CD4-positive, alpha-beta T cell treated with Interleukin-15 for 4 hours (primary cell): Measurements from ENCODE around the gene SDHAF2.
"Not testable (repeated sequence)": the region's sequence is repeated elsewhere in the genome, so short reads cannot be mapped to it uniquely, and the experiment has no call there.

Experiments used
- DNase-seq: peaks from one replicate; pipeline ENCODE4 v3.0.0-alpha.2; 2020; ENCODE audit warnings: low spot score

Gene SDHAF2

DNA sequence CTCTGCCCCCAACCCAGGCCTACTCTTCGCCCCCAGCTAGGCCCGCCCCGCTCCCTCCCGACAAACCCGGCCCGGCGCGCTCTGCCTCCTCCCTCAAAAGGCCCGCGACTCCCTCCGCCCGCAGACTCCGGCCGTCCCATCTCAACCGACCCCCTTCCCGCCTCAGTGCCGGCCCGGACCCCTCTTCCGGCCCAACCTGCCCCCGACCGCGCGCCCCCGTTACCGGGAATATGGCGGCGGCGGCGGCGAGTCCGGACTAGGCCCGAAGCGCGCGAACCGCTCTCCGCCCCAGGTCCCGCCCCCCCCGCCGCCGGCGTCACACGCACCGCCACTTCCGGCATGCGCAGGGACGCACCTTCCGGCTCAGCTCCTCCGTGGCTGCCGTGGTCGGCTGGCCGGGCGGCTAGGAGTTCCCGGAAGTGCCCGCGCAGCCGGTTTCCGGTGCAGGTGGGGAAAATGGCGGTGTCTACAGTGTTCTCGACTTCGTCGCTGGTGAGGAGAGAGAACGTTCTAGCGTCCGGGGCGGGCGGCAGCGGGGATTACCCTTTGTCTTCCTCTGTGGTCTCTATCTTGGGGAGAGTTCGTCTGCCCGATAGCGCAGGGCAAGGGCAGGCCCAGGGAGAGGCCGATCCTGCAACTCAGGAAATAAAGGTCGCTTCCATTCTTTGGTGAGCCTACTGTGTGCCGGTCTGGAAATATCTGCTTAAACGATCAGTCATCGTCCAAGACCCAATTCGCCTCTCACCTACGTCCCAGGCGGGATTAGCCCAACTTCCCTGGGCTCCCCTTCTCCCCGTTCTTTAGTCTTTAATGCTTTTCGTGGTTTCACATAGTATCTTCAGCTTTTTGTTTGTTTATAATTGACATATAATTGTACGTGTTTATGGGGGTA is at the start of gene SDHAF2, which contains the start of gene CPSF7:
Gene SDHAF2, plus strand, starts transcription at position 434 of the 892 bp plus-strand sequence. Its CDS starts 23 bp downstream, at position 457.
Gene CPSF7, minus strand, starts transcription at position 285 of the 892 bp plus-strand sequence. CDS start 740 bp downstream, outside the sequence.
- DNase-seq: peak; percentile 96

DNA sequence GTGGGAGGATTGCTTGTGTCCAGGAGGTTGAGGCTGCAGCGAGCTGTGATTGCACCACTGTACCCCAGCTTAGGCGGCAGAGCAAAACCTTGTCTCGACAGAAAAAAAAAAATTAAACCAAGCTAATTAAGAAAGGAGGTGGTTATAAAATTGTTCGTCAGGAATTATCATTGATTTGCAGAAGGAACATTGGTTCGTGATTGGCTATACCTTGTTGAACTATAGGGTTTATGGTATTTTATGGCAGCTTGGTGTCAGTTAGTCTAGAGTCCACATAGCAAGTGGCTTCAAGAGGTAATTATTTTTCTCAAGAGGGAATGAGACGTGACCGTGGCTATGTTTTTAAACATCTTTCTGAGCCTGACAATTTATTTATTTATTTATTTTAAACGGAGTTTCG is 49.0 kb upstream of the SDHAF2 start:
- no peak for DNase-seq

DNA sequence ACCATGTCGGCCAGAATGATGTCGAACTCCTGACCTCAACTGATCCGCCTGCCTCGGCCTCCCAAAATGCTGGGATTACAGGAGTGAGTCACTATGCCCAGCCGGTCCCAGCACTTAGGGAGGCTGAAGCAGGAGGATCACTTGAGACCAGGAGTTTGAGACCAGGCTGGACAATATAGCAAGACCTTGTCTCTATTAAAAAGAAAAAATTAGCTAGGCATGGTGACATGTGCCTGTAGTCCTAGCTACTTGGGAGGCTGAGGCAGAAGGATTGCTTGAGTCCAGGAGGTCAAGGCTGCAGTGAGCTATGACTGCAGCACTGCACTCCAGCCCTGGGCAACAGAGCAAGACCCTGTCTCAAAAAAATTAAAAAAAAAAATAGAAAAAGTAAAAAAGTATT is 46.1 kb upstream of the SDHAF2 start:
- not testable (repeated sequence) for DNase-seq

DNA sequence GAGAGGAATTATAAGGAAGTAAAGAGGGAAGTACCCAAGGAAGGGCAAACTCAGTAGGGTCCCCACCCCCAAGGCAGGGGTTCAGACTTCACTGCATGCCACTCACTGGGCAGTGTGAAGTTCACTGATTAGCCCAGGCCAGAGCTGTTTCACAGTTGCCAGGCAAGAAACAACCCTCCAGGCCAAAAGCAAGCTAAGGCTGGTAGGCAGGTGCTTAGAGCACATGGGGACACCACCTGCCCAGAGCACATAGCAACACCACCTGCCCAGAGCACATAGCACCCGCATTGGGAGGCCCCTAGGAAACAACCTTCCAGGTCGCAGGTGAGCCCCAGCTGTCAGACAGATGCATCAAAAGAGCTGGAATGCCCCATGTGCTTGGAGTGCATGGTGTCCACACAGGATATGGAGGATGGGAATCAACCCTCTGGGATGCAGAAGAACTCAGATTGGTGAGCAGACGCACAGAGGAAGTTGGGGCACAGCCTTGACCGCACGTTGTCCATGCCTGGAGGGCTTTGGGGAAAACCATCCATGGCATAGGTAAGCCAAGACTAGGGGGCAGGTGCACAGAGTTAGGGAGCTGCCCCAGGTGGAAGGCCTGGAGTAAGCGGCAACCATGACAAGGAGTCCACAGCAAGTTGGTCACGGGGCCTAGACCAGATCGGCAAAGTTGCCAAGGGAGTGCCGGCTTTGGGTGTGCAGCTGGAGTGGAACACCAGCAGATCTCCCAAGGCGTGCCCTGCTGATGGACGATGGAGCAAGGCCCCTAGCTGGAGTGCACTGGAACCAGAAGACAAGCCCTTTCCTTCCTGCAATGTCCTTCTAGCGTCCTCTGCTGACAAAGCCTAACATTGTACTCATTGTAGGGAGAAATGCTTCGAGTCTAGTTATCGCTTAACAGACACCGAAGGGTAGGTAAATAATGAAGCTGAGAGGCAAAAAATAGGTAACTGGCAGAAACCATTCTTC is 45.4 kb upstream of the SDHAF2 start:
- DNase-seq: no peak

DNA sequence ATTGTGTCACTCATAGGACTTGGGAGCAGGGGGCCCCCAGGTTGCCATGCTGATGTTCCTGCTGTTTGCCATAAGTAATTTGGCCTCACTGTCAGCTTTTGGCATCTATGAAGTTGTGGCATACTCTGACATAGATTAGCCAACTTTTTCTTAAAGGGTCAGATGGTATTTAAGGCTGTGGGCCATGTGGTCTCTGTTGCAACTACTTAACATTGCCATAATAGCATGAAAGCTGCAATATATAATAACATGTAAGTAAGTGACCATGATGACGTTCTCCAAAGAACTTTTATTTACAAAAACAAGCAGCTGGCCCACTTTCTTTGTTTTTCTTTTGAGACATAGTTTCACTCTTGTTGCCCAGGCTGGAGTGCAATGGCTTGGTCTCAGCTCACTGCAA is 39.8 kb upstream of the SDHAF2 start:
- no peak for DNase-seq

DNA sequence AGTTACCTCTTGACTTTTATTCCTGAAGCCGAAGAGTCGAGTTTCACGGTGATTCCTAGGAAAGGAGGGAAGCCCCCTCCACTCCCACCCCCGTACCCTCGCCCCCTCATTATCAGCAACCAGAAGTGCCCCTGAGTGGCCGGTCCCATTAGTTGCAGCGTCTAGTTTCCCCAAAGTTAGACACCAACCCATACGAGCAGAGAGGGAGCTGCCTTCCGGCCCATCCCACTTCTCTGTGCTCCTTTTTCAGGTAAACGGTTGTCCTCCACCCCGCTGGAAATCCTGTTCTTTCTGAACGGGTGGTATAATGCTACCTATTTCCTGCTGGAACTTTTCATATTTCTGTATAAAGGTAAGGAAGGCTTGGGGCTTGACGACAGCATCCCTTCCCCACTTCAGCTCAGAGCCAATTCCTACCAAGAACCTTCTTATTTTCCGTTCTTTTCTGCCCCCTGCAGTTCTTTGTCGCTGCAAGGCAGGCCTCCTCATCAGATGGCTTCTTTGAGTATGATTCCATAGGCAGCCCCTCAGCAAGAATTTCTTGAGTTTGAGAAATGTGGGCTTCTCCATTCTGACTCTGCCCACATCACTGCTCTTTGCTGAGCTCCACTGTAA is 36.8 kb upstream of the SDHAF2 start:
- peak; percentile 7 for DNase-seq

DNA sequence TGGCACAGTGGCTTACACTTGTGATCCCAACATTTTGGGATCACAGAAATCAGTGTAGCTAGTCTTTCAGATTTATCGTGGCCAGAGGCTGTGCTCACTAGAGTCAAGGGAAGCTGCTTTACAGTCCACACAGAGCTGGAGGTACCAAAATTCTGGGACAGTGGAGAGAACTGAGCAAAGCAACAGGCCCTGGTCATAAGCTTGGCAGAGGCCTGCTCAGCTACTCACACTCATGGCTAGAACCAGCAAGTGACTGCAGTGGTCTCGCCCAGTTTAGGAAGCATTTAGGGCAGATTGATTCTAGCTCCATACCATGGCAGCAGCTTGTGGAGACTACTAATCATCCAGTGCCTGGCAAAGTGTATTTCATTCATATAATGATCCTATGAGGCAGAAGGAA is 28.8 kb upstream of the SDHAF2 start:
- no peak for DNase-seq

DNA sequence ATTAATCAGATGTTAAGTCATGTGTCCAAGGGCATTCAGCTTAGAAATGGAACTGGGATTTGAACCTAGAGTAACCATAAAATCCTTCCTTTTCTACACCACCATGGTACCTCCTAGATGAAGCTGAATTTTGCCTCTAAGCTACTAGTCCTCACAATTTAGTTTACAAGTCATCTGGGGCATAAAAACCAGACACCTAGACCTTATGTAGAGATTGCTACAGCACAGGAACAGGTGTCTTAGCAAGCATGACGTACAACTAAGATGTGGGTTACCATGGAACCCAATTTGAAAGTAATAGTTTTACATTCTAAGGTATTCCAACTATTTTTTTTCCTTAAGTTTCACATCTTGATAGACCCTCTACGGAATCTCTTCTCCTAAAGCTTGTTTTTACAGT is 28.4 kb upstream of the SDHAF2 start:
- DNase-seq: no peak

DNA sequence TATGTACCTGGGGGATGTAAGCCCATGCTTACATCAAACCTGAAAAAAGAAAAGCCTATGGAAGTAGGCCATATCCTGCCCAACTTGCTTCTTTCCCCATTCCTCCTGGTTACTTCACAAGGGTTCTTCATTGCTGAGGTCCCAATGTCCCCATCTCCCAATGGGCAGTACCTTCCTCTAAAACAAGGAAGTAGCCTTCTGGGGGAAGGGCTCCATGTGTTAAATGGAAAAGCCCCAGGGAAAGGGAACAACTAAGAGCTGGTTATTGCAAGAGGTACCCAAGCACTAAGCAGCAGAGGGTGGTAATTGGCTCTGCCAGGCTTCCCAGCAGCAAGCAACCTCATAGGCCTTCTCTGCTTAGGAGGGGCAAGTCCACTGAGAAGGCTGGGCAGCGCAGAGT is 26.3 kb upstream of the SDHAF2 start:
- no peak for DNase-seq

DNA sequence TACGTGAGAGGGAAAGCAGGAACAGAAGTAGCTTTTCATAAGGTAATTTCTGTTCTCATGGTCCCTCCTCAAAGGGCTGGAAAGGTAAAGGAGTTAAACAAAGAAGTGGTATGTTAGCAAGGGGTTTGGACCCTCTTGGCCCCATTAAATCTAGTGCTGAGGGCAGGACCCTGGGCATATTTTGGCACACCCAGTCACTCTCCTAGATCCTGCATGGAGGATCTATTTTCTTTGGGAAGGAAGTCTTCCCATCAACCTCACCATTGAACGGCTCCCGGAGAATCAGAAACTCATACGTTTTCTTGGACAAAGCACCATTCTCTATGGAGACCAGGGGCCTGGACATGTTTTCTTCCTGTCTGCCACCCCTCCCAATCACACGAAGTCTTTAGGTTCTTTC is 25.8 kb upstream of the SDHAF2 start:
- no peak for DNase-seq

DNA sequence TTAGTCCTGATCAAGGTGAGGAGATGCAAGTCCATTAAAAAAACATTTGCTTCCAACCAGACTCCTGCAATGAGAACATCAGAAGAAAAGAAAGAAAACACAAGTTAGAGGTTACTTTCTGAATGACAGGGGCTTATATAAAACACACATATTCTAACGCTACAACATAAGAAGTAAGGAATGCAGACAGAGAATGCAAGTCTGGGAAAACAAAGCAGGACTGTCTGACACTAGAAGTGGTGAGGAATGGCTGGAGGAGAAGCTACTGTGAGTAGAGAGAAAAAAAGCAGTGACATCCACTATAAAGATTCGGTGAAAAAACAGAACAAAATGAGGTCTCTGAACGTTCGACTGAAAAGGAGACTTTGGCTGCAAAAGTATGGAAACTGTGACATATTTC is 25.3 kb upstream of the SDHAF2 start:
- DNase-seq: no peak

DNA sequence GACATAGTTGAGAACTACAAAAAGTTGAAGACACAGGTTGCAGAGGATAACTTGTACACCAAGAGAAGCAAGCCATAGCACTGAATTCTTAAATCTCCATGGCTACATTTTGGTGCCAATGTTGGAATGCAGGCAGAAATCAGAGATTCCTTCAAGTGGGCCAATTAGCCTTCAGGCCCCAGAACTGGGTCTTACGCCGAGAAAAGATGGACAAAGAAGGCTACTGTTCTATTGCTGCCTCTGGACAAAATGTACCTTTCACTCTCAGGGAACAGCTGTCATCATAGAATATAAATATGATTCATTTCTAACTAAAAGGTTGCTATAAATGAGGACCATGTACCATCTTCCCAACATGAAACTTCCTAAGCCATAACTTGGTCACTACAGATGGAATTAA is 23.9 kb upstream of the SDHAF2 start:
- no peak for DNase-seq

DNA sequence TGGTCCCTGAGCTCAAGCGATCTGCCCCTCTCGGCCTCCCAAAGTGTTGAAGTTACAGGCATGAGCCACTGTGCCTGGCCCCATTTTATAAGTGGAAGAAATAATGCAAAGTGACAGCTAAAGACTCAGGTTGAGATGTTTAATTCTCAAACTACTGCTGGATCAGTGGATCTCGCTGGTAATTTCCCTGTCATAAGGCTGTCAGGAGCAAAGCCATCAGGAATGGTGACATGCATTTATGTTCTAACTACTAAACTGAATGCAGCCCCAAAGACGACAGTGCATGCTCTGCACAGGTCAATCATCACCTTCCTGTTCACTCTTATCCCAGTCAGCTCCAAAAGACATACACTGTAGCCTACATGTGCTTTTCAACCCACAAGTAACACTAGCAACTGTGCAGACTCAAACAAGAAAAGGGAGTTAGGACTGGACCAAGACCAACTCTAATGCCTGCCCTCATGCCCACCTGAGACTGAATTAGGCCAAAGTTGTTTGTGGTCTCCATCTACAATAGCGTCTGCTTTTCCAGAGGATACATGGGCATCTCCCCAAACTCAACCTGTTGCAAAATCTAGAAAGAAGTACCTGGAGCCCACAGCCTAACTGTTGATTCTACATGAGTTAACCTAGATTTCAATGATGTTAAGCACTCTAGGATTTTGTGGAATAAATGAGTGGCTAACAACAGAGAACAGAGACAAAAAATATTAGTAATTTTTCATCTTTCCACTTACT is 22.8 kb upstream of the SDHAF2 start:
- no peak for DNase-seq

DNA sequence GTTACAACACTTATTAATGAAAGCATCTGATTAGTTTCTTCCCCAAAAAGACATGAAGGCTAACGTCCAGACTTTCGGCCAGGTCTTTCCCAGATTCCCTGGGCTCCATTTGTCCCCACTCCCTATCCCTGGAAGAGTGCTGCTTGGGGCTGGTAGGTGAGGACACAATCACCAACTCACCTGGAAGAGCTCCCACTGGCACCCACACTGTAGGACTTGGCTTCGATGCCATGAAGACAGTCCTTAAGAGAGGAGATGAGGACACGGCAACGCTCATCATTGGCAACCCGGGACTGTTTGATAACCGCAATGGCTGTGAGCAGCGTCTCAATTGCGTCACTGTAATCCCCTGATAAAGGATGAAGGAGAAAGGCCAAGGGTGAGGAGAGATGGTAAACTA is 18.3 kb upstream of the SDHAF2 start:
- no peak for DNase-seq

DNA sequence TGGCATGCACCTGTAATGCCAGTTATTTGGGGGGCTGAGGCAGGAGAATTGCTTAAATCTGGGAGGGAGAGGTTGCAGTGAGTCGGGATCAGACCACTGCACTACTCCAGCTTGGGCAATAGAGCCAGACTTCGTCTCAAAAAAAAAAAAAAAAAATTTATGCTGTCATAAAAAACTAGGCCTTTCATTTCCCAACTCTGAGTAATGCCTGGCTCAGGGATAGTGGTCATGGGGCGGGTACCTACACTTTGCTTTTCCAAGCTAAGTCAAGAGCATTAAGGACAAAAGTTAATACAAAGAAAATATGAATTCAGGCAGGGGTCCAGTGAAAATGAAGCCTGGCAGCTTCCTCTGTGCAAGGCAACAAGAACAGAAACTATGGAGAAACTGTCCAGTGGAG is 16.4 kb upstream of the SDHAF2 start:
- DNase-seq: no peak

DNA sequence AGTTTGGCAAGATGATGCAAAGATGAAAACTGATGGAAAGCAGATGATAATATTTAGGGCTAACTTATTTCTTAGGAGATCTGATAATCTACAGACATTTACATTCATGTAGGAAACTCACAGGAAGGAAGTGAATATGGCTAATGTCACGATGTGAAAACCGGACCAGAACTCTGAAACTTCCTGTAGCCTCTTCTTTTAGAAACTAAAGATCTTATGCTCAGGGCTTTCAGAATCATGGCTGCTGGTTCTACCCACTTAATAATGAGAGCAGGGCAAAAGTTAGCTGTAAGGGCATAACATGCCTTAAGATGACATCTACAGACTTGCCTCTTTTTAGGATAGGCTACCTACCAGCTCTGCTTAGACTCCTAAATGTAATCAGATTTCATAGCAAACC is 15.4 kb upstream of the SDHAF2 start:
- DNase-seq: no peak

DNA sequence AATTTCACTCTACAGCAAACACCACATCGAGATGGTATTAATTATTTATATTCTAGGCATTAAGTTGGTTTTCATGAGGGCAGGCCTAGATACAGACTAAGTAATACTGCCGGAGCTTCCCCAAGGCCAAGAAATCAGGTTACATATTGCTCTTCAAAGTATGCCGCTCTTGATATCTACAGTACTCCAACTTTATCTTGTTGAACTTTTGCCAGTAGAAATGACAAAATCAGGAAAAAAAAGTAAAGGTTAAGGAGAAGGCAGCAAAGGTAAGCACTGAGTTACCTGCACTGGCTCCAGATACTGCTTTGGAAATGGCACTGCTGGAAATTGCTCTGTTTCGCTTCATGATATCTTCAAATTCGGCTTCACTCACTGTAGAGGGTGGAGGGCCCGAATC is 14.5 kb upstream of the SDHAF2 start:
- DNase-seq: no peak

DNA sequence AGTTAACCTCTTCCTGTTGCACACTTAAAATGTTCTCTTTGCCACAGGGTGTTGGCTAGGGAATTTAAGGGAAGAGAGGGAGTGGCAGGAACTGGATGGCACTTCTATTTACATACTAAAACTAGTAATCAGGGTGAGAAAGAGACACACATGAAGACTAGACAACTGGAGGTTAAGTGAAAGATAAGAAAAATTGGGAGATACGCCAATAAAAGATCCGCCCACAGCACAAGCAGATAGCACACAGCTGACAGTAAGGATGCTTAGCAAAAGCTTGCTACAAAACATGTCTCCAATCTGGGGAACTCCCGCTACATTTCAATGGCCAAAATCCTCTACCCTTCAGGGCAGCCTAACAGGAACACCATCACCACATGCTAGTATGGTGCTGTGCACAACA is 13.0 kb upstream of the SDHAF2 start:
- no peak for DNase-seq

DNA sequence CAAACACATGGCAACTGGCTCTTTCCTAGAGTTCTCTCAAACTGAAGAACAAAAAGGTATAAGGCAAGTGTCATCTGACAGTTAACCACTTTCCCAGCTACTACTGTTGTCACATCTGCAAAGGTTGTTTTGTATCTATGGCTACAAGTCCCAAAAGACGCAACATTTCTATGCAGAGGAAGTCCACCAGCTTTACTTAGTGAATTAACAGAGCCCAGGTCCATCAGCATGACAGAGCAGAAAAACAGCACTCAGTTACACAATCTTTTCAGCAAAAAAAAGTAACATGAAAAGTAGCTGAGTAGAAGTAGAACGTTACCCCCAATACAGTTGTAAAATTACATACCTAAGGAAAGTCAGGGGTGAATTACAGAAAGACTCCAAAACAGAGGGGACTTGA is 12.3 kb upstream of the SDHAF2 start:
- DNase-seq: no peak

DNA sequence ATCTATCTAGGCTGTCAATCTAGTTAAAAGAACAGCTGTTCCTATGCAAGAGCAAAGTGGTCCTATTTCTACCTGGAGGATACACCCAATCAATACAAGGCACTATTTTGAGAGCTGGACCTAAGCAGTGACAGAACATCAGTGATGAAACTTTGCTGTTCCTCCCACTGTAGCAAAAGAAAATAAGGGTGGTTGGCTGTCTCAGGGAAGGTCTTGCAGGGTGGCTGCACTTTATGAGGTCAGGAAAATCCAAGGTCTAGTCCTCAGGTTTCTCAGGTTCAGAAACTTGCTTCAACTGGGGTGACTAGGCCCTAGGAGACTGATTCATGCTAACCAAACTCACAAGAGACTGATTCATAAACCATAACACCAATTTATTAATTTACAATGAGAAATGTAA is 11.8 kb upstream of the SDHAF2 start:
- no peak for DNase-seq

DNA sequence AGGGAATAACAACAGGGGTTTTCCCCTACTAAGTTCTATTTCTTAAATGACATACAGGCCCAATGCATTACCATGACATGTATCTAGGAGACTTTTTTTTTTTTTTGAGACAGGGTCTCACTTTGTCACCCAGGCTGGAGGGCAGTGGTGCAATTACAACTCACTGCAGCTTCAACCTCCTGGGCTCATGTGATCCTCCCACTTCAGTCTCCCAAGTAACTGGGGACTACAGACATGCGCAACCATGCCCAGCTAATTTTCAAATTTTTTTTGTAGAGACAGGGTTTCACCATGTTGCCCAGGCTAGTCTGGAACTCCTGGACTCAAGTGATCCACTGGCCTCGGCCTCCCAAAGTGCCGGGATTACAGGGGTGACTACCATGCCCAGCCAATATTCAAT is 7.7 kb upstream of the SDHAF2 start:
- no peak for DNase-seq
